OCI-LY1 (cell line): ENCODE results near the gene SFN.

ENCODE experiments used
- CTCF ChIP-seq: fragments of 200-600 bp; sonication (generic), shearing (Covaris generic); IDR thresholded peaks from 2 replicates; pipeline ENCODE4 v1.5.1; 2017; ENCODE audit warnings: mild to moderate bottlenecking, antibody characterized with exemption, low read length, moderate library complexity, mixed read lengths
- EZH2 ChIP-seq: fragments of 200-600 bp; sonication (generic), shearing (Covaris generic); IDR thresholded peaks from 2 replicates; pipeline ENCODE4 v1.8.0; 2017; ENCODE audit warnings: borderline replicate concordance, mixed run types, mild to moderate bottlenecking, antibody characterized with exemption, low read length, moderate library complexity, mixed read lengths

- TF ChIP-seq CTCF (no peak), EZH2 (no peak)
These were observed 47.0 kb downstream of the SFN start for GRCh38 chr1:26909951-26910342.
